Hematopoietic multipotent progenitor cell treated with erythropoietin and hydrocortisone succinate and interleukin-3 and kit ligand, for 8 days (in vitro differentiated cells): ENCODE results near the gene LHX3.
A peak's percentile ranks its signal among the peaks of the same experiment; 100 is the strongest.

ENCODE experiments used
- DNase-seq: peaks from one replicate; pipeline ENCODE4 v3.0.0-alpha.2; 2015

Gene LHX3

GRCh38 chr9:136225748-136226679, 21.1 kb upstream of the LHX3 start:
- DNase-seq = peak; percentile 71

- no peak for DNase-seq
Measured at GRCh38 chr9:136225366-136225747, 20.4 kb upstream of the LHX3 start.

- DNase-seq = no peak
Measured at GRCh38 chr9:136223871-136224640, 19.1 kb upstream of the LHX3 start.

GRCh38 chr9:136222906-136223285, 18.0 kb upstream of the LHX3 start:
- DNase-seq = no peak

GRCh38 chr9:136222166-136222905, 17.4 kb upstream of the LHX3 start:
- no peak for DNase-seq

- no peak for DNase-seq
Measured at GRCh38 chr9:136220017-136220729, 15.2 kb upstream of the LHX3 start.

- no peak for DNase-seq
Measured at GRCh38 chr9:136219276-136219675, 14.3 kb upstream of the LHX3 start.

GRCh38 chr9:136218673-136219072, 13.7 kb upstream of the LHX3 start:
- DNase-seq = no peak

GRCh38 chr9:136218271-136218670, 13.3 kb upstream of the LHX3 start:
- no peak for DNase-seq

- DNase-seq = no peak
Measured at GRCh38 chr9:136216541-136217244, 11.8 kb upstream of the LHX3 start.

- DNase-seq = no peak
Measured at GRCh38 chr9:136213733-136214132, 8.8 kb upstream of the LHX3 start.

- DNase-seq = no peak
Measured at GRCh38 chr9:136212345-136212950, 7.5 kb upstream of the LHX3 start.

- DNase-seq = no peak
Measured at GRCh38 chr9:136211441-136212344, 6.8 kb upstream of the LHX3 start.

- DNase-seq = no peak
Measured at GRCh38 chr9:136211006-136211405, 6.1 kb upstream of the LHX3 start.

- no peak for DNase-seq
Measured at GRCh38 chr9:136210276-136210675, 5.3 kb upstream of the LHX3 start.

GRCh38 chr9:136209786-136210185, 4.9 kb upstream of the LHX3 start:
- DNase-seq = no peak

GRCh38 chr9:136209232-136209631, 4.3 kb upstream of the LHX3 start:
- no peak for DNase-seq

- DNase-seq = no peak
Measured at GRCh38 chr9:136208675-136209074, 3.7 kb upstream of the LHX3 start.

- DNase-seq = no peak
Measured at GRCh38 chr9:136207616-136208015, 2.7 kb upstream of the LHX3 start.

GRCh38 chr9:136206602-136207275, 1.8 kb upstream of the LHX3 start:
- no peak for DNase-seq
